Effector CD8-positive, alpha-beta T cell (primary cell): ENCODE results near the gene PLXNA2.
A peak's percentile ranks its signal among the peaks of the same experiment; 100 is the strongest.

Source experiments
- DNase-seq: peaks from one replicate; lab custom pipeline; 2025; lab: John Stamatoyannopoulos, UW
- total RNA-seq, 4 experiments: gene quantifications; one replicate each; lab custom pipeline; 2026; lab: John Stamatoyannopoulos, UW

Gene PLXNA2
- total RNA-seq, result 2.6 to 13.8 (median 6.2) reads per million in 4 experiments

- peak; percentile 16 for DNase-seq
These were observed at the start of gene PLXNA2 for GRCh38 chr1:208243967-208244916. Gene PLXNA2, minus strand, starts transcription at chr1:208244384. Its CDS starts 26,462 bp downstream, at chr1:208217922.

- no peak for DNase-seq
These were observed 48.7 kb upstream of the PLXNA2 start for GRCh38 chr1:208292908-208293307.

GRCh38 chr1:208291923-208292711 lies 47.9 kb upstream of the PLXNA2 start:
- DNase-seq, result no peak

- no peak for DNase-seq
These were observed 46.9 kb upstream of the PLXNA2 start for GRCh38 chr1:208291129-208291528.

GRCh38 chr1:208289716-208290115 lies 45.5 kb upstream of the PLXNA2 start:
- no peak for DNase-seq

- DNase-seq, result no peak
These were observed 44.3 kb upstream of the PLXNA2 start for GRCh38 chr1:208288495-208288894.

- no peak for DNase-seq
These were observed 36.7 kb upstream of the PLXNA2 start for GRCh38 chr1:208280681-208281450.

- DNase-seq, result no peak
These were observed 35.8 kb upstream of the PLXNA2 start for GRCh38 chr1:208279826-208280588.

- no peak for DNase-seq
These were observed 34.5 kb upstream of the PLXNA2 start for GRCh38 chr1:208278638-208279037.

GRCh38 chr1:208276757-208277435 lies 32.7 kb upstream of the PLXNA2 start:
- DNase-seq, result no peak

- DNase-seq, result no peak
These were observed 30.9 kb upstream of the PLXNA2 start for GRCh38 chr1:208275083-208275482.

- DNase-seq, result no peak
These were observed 29.3 kb upstream of the PLXNA2 start for GRCh38 chr1:208273386-208274017.

- DNase-seq, result no peak
These were observed 28.5 kb upstream of the PLXNA2 start for GRCh38 chr1:208272713-208273112.

GRCh38 chr1:208272311-208272710 lies 28.1 kb upstream of the PLXNA2 start:
- DNase-seq, result no peak

GRCh38 chr1:208271236-208271635 lies 27.1 kb upstream of the PLXNA2 start:
- DNase-seq, result no peak

- no peak for DNase-seq
These were observed 26.5 kb upstream of the PLXNA2 start for GRCh38 chr1:208270651-208271141.

- no peak for DNase-seq
These were observed 25.1 kb upstream of the PLXNA2 start for GRCh38 chr1:208269338-208269666.

- DNase-seq, result no peak
These were observed 24.6 kb upstream of the PLXNA2 start for GRCh38 chr1:208268541-208269337.

GRCh38 chr1:208265525-208265924 lies 21.3 kb upstream of the PLXNA2 start:
- DNase-seq, result no peak
